AG09309 (cell line): Measurements from ENCODE around the gene CFHR4.
"Not testable (repeated sequence)": the region's sequence is repeated elsewhere in the genome, so short reads cannot be mapped to it uniquely, and the experiment has no call there.

ENCODE experiments used
- DNase-seq: peaks from one replicate; pipeline ENCODE4 v3.0.0-alpha.2; 2010; ENCODE audit warnings: low read depth
- H3K4me3 ChIP-seq: 2 replicates; pipeline ENCODE4 v1.5.1; 2011; ENCODE audit warnings: mild to moderate bottlenecking, low read depth, low read length, moderate library complexity; ENCODE audit not compliant: control insufficient read depth
- TF ChIP-seq, protein P1 (sequence below): IDR thresholded peaks from 2 replicates; pipeline ENCODE4 v1.5.1; 2011; ENCODE audit warnings: mild to moderate bottlenecking, low read depth, low read length, inconsistent platforms; ENCODE audit not compliant: insufficient read depth, control insufficient read depth; ENCODE audit errors: missing control alignments

The CFHR4 gene

DNA sequence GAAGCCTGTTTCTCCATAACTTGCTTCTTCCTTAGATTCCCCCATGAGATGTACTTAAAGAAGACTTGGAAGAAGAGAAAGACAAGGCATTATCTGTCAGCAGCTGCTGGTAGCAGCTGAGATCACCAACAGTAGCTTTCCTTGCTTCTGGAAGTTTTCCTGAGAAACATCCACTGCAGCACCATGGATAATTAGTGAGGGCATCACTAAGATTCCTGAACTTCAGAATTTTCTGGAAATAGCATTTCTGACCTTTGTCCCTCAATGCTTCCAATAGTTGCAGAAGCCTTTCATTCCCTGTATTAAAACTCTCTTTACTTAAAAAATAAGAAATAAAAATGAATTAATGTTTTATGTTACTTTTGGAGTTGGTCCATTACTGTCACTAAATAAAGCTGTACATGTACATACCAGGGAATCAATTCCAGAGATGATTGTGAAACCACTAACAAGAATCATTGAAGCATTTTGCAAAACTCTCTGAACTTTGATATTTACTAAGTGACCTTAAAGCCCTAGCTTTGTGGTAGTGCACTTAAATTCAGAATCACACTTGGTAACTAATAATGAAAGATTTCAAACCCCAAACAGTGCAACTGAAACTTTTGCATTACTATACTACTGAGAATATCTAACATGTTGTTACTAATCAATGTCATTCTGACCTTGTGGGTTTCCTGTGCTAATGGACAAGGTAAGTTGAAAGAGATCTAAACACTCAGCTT, at the start of gene CFHR4:
Gene CFHR4, plus strand, starts transcription at position 538 of the 725 bp plus-strand sequence. Its CDS starts 99 bp downstream, at position 637.
- H3K4me3 ChIP-seq: no peak within 1 kb of the TSS
- DNase-seq: no peak
- TF ChIP-seq, protein P1, sequence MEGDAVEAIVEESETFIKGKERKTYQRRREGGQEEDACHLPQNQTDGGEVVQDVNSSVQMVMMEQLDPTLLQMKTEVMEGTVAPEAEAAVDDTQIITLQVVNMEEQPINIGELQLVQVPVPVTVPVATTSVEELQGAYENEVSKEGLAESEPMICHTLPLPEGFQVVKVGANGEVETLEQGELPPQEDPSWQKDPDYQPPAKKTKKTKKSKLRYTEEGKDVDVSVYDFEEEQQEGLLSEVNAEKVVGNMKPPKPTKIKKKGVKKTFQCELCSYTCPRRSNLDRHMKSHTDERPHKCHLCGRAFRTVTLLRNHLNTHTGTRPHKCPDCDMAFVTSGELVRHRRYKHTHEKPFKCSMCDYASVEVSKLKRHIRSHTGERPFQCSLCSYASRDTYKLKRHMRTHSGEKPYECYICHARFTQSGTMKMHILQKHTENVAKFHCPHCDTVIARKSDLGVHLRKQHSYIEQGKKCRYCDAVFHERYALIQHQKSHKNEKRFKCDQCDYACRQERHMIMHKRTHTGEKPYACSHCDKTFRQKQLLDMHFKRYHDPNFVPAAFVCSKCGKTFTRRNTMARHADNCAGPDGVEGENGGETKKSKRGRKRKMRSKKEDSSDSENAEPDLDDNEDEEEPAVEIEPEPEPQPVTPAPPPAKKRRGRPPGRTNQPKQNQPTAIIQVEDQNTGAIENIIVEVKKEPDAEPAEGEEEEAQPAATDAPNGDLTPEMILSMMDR: no peak

DNA sequence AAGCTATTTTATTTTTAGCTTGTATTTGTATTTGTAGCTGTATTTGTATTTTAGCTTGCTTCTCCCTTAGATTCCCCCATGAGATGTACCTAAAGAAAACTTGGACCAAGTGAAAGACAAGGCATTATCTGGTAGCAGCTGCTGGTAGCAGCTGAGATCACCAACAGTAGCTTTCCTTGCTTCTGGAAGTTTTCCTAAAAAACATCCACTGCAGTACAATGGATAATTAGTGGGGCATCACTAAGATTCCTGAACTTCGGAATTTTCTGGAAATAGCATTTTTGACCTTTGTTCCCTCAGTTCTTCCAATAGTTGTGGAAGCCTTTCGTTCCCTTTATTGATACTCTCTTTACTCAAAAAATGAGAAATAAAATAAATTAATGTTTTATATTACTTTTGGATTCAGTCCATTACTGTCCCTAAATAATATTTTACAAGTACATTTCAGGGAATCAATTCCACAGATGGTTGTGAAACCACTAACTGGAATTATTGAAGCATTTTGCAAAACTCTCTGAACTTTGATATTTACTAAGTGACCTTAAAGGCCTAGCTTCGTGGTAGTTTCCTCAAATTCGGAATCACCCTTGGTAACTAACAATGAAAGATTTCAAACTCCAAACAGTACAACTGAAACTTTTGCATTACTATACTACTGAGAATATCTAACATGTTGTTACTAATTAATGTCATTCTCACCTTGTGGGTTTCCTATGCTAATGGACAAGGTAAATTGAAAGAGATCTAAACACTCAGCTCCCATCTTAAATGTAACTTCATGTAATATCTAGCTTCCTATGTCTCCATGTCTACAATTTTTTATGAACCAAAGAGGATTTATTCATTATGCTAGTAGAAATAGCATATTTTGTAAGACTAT, 38.0 kb upstream of the CFHR4 start:
- DNase-seq, H3K4me3 ChIP-seq: not testable (repeated sequence)

DNA sequence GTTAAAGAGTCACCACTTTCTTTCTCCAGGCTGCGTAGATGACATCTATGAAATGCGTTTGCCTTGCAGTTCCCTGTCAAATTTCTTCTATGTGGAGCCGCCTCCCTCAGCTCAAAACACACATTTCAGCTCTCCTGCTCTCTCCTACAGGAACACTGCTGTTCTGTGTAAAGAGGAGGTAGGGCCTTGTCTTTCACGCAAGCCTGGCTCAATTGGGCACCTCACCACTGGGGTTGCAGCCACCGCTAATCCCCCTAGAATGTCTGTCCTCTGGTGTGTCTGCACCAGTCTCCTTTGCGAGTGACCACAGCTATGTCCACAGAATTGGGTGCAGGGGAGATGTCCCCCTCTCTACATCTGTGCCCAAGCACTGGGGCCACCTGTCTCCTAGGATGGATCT, 31.8 kb upstream of the CFHR4 start:
- DNase-seq: no peak
- H3K4me3 ChIP-seq: no peak overlapping the region
- TF ChIP-seq, protein P1: no peak

DNA sequence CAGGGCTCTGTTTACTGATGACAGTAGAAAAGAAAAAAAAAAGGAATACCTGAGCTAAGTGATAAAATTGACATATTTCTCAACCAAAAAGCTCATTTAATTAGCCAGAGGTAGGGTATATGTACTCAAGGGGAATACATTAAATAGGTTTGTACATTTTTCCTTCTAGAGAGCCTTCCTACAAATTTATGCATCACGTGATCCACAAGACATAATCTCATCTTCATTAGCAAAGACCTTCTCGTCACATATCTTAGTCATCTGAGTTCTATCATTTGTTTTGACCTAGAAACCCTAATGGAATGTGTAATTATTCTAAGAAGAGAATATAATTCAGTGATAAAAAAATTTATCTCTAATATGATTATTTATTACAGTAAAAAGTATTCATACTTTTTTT, 30.7 kb upstream of the CFHR4 start:
- DNase-seq: no peak
- TF ChIP-seq, protein P1: no peak
- H3K4me3 ChIP-seq: no peak overlapping the region

DNA sequence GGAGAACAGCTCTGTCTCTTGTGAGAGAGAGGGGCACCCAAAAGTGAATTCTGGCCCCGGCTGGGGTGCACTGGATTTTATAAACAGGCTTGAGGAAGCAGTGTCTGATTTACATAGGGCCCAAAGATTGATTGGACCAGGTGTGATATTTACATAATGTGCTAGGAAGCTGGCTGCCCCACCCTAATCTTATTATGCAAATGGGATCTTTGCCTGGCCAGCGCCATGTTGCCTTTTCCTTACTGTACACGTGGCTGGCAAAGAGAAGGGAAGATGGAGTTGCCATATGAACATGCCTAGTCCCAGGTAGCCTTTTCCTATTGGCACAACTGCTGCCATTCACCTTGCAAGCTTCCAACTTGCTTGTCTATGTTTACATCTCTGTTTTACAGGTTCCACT, 29.0 kb upstream of the CFHR4 start:
- DNase-seq: no peak
- TF ChIP-seq, protein P1: no peak
- no peak overlapping the region for H3K4me3 ChIP-seq

DNA sequence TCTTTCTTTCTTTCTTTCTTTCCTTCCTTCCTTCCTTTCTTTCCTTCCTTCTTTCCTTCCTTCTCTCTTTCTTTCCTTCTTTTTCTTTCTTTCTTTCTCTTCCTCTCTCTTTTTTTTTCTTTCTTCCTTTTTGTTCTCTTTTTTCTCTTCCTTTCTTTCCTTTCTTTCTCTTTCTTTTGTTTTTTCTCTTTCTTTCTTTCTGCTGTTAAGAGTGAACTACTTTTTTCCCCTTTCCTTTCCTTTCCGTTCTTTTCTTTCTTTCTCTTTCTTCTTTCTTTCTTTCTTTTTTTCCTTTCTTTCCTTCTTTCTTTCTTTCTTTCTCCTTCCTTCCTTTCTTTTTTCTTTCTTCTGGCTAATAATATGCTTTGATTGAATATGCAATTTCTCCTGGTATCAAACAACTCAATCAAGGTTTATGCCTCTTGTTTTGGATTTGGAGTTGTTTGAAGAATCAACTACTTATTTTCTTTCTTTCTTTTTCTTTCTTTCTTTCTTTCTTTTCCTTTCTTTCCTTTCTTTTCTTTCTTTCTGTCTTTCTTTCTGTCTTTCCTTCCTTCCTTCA, 27.4 kb upstream of the CFHR4 start:
- no peak overlapping the region for H3K4me3 ChIP-seq
- TF ChIP-seq, protein P1: no peak
- DNase-seq: no peak

DNA sequence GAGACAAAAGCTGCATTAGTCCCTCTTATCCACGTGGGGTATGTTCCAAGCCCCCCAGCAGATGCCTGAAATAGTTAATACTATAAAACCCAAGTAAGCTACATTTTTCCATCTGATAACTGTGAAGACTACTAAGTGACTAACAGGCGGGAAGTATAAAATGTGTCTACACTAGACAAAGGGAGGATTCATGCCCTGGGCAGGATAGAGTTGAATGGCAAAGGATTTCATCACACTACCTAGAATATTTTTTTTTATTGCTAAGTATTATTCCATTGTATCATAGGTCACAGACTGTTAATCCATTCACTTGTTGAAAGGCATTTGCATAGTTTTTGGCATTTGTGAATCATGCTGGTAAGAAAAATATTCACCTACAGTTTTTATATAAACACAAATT, 26.4 kb upstream of the CFHR4 start:
- TF ChIP-seq, protein P1: no peak
- no peak overlapping the region for H3K4me3 ChIP-seq
- no peak for DNase-seq
